Right atrium auricular region (tissue), 2 donors: ENCODE data around the gene CD4. TPM values are rescaled to one million over a fixed set of nuclear protein-coding genes. Genes with fewer than 3 reads are reported as not detected.

Experiments used
- DNase-seq: peaks from one replicate; pipeline ENCODE4 v3.0.0-alpha.2; 2019; ENCODE audit warnings: low spot score
- H3K27ac ChIP-seq, 2 donors: fragments of 200-600 bp; sonication (generic); 1 replicate in 1 of 2; 2 replicates in 1 of 2; pipeline ENCODE4 v1.5.1; 2016 to 2019
- H3K27me3 ChIP-seq, 2 donors: fragments of 200-600 bp; sonication (generic); one replicate each; pipeline versions ENCODE4 v1.5.1 to v1.6.0; 2017 to 2019
- H3K36me3 ChIP-seq: fragments of 200-600 bp; sonication (generic); one replicate; pipeline ENCODE4 v1.5.1; 2016
- H3K4me1 ChIP-seq, 2 donors: fragments of 200-600 bp; sonication (generic); one replicate each; pipeline versions ENCODE4 v1.5.1 to v1.6.0; 2017 to 2019
- H3K4me3 ChIP-seq, 2 donors: fragments of 200-600 bp; sonication (generic); 1 replicate in 1 of 2; 2 replicates in 1 of 2; pipeline ENCODE4 v1.5.1; 2017 to 2019; ENCODE audit warnings: mild to moderate bottlenecking in 1 of 2, moderate library complexity in 1 of 2
- H3K9me3 ChIP-seq, 2 donors: fragments of 200-600 bp; sonication (generic); one replicate each; pipeline ENCODE4 v1.5.1; 2019
- CTCF ChIP-seq, 2 donors: fragments of 200-600 bp; sonication (generic); IDR thresholded peaks; one replicate each; pipeline ENCODE4 v1.5.1; 2019; ENCODE audit warnings: antibody characterized with exemption in 2 of 2
- total RNA-seq, 2 donors: library from RNA; depleted of rRNA; stranded (reverse); fragments of >200 nt; gene quantifications; one replicate each; pipeline ENCODE4 v1.1.0, GENCODE V29; 2016

CD4 gene
- total RNA-seq, 2 donors from 2014 or later: 3.2 to 7.3 TPM

DNA sequence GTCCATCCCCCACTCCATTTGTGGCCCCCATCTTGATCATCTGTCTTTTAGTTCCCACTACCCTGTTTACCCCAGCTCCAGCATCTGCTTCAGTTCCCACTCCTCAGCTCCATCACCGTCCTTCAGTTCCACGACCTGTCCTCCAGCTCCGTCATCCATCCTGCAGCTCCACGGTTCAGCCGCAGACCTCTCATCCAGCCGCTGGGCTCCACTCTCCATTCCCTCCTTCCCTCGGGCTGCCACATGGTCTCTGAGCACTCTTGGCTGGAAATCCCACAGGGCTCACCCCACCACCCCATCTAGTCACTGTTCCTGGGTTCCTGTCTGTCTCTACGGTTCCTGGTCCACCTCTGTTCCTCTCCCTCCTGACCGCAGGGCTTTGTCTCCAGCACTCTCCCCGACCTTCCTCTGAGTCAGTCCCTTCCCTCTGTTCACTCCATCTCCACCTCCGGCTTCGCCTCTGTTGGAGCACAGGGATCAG is 35.6 kb downstream of the CD4 start:
- Histone ChIP-seq H3K27me3 (no peaks in the 10 kb centered on the region), H3K27ac (no peak overlapping the region), H3K9me3 (no peaks in the 10 kb centered on the region), H3K36me3 (no peaks in the 10 kb centered on the region), H3K4me1 (peaks cover 3 to 58% of the 10 kb centered on the region in 2 donors), H3K4me3 (no peak overlapping the region)
- DNase-seq: no peak
- TF ChIP-seq CTCF (IDR thresholded peaks at IDR 0.05): no peak

- no peak overlapping the region for H3K27ac ChIP-seq
- no peaks in the 10 kb centered on the region for H3K9me3 ChIP-seq
- TF ChIP-seq CTCF (IDR thresholded peaks at IDR 0.05): peak; percentile 66 to 95
- H3K4me1 ChIP-seq: peaks cover 3 to 58% of the 10 kb centered on the region in 2 donors
- peak overlapping the region in 1 of 2 donors; percentile 7 for H3K4me3 ChIP-seq
- no peaks in the 10 kb centered on the region for H3K36me3 ChIP-seq
- DNase-seq: peak; percentile 90
- H3K27me3 ChIP-seq: no peaks in the 10 kb centered on the region
Measured at GRCh38 chr12:6825398-6826124, 36.2 kb downstream of the CD4 start.

GRCh38 chr12:6826125-6826733 is 36.9 kb downstream of the CD4 start:
- Histone ChIP-seq H3K36me3 (no peaks in the 10 kb centered on the region), H3K27ac (no peak overlapping the region), H3K4me3 (no peak overlapping the region), H3K9me3 (no peaks in the 10 kb centered on the region), H3K27me3 (no peaks in the 10 kb centered on the region), H3K4me1 (peaks cover under 1 to 52% of the 10 kb centered on the region in 2 donors)
- TF ChIP-seq CTCF (IDR thresholded peaks at IDR 0.05): no peak
- DNase-seq: no peak

- Histone ChIP-seq H3K4me1 (peaks cover 0 to 46% of the 10 kb centered on the region in 2 donors), H3K27ac (peak overlapping the region; percentile 42 to 74), H3K27me3 (no peaks in the 10 kb centered on the region), H3K4me3 (no peak overlapping the region), H3K36me3 (no peaks in the 10 kb centered on the region), H3K9me3 (no peaks in the 10 kb centered on the region)
- DNase-seq: no peak
- no peak for TF ChIP-seq CTCF (IDR thresholded peaks at IDR 0.05)
Measured at GRCh38 chr12:6826734-6827436, 37.6 kb downstream of the CD4 start.

DNA sequence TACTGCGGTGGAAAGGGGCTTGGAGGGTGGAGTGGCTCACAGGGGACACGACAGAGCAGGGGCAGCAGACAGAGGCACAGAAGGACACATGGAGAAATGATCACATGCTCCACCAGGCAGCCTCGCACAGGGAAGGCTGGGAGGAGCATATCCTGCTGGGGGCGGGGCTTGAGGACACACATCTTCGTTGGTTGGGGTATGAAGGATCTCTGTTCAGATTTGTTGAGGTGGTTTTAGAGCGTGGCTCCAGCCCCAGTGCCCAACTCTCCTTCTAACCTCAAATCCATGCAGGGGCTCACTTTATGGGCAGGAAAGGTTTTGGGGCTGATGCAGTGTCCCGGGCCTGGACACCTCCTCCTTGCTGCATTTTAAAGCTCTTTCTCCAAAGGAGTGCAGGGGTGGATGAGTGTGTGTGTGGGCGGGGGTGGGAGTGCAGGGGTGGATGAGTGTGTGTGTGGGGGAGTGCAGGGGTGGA is 38.1 kb downstream of the CD4 start:
- H3K36me3 ChIP-seq: no peaks in the 10 kb centered on the region
- peaks cover 0 to 40% of the 10 kb centered on the region in 2 donors for H3K4me1 ChIP-seq
- peak overlapping the region in 1 of 2 donors; percentile 75 for H3K4me3 ChIP-seq
- peak; percentile 93 for DNase-seq
- no peaks in the 10 kb centered on the region for H3K27me3 ChIP-seq
- TF ChIP-seq CTCF (IDR thresholded peaks at IDR 0.05): no peak
- H3K27ac ChIP-seq: peak overlapping the region; percentile 42 to 74
- H3K9me3 ChIP-seq: no peaks in the 10 kb centered on the region
